ENCODE data around the gene MMS19.

The MMS19 gene

GRCh38 chr10:97412891-97413304 lies 85.3 kb downstream of the MMS19 start:
- Mint-ChIP-seq H3K27ac (peak overlapping the region; percentile 92), H3K4me1 (ENCODE audit: low read depth) (peaks cover 37% of the 10 kb centered on the region), H3K27me3 (ENCODE audit: low read depth) (no peaks in the 10 kb centered on the region), H3K36me3 (ENCODE audit: low read depth) (peaks cover 2% of the 10 kb centered on the region), H3K9me3 (no peaks in the 10 kb centered on the region), H3K4me3 (peak overlapping the region; percentile 54)

- H3K27ac Mint-ChIP-seq = no peak overlapping the region
- H3K9me3 Mint-ChIP-seq = no peaks in the 10 kb centered on the region
- H3K27me3 Mint-ChIP-seq (ENCODE audit: low read depth) = no peaks in the 10 kb centered on the region
- peaks cover 36% of the 10 kb centered on the region for H3K4me1 Mint-ChIP-seq (ENCODE audit: low read depth)
- no peak overlapping the region for H3K4me3 Mint-ChIP-seq
- peaks cover 2% of the 10 kb centered on the region for H3K36me3 Mint-ChIP-seq (ENCODE audit: low read depth)
Observed at GRCh38 chr10:97411406-97411805, 86.8 kb downstream of the MMS19 start.

- Mint-ChIP-seq H3K4me1 (ENCODE audit: low read depth) (peaks cover 19% of the 10 kb centered on the region), H3K9me3 (no peaks in the 10 kb centered on the region), H3K36me3 (ENCODE audit: low read depth) (no peaks in the 10 kb centered on the region), H3K27ac (no peak overlapping the region), H3K27me3 (ENCODE audit: low read depth) (no peaks in the 10 kb centered on the region), H3K4me3 (no peak overlapping the region)
Observed at GRCh38 chr10:97408496-97408992, 89.7 kb downstream of the MMS19 start.

Measured in T-helper 1 cell treated with Interleukin-12 subunit alpha and Interleukin-12 subunit beta and Interleukin-4 antibody, amounts not matched to agents 30 μg/mL and 1 μg/mL, for 36 hours (primary cell).